Ovary (tissue), 9 donors: ENCODE results near the gene LAD1. TPM values are rescaled to one million over a fixed set of nuclear protein-coding genes. Genes with fewer than 3 reads are reported as not detected.

Source experiments
- DNase-seq, 5 donors: peaks; one replicate each; pipeline ENCODE4 v3.0.0-alpha.2; 2019 to 2020
- H3K27ac ChIP-seq, 2 donors: fragments of 200-600 bp; one replicate each; pipeline versions ENCODE4 v1.5.1 to v1.8.0; 2019 to 2022
- H3K27me3 ChIP-seq: fragments of 200-600 bp; one replicate; pipeline ENCODE4 v1.8.0; 2022
- H3K36me3 ChIP-seq: fragments of 200-600 bp; sonication (generic); one replicate; pipeline ENCODE4 v1.5.1; 2019
- H3K4me1 ChIP-seq: one replicate; pipeline ENCODE4 v1.8.1; 2013; ENCODE audit warnings: mild to moderate bottlenecking, moderate library complexity; ENCODE audit not compliant: insufficient read depth
- H3K4me3 ChIP-seq: fragments of 200-600 bp; sonication (generic); one replicate; pipeline ENCODE4 v1.5.1; 2017
- H3K9me3 ChIP-seq, 2 donors: fragments of 200-600 bp in 1 of 2; sonication (generic) in 1 of 2; one replicate each; pipeline versions ENCODE4 v1.5.1 to v1.8.1; 2013 to 2019; ENCODE audit warnings: mild to moderate bottlenecking in 1 of 2, moderate library complexity in 1 of 2
- EP300 ChIP-seq: sonication (generic); formaldehyde crosslinking; IDR thresholded peaks from one replicate; pipeline ENCODE4 v1.6.1; 2017; ENCODE audit warnings: antibody characterized with exemption
- POLR2A ChIP-seq: fragments of 450-650 bp; IDR thresholded peaks from one replicate; pipeline ENCODE4 v1.6.1; 2017; ENCODE audit warnings: antibody characterized with exemption, mild to moderate bottlenecking, moderate library complexity
- WGBS, 3 donors: extraction: QIAGEN DNeasy Blood & Tissue Kit in 1 of 3; methylation state at CpG; one replicate each; pipeline versions ENCODE4 v1.1.5 to v1.1.7; 2013 to 2017; 5-methylcytosine and 5-hydroxymethylcytosine counted together
- intact Hi-C, 4 donors: fragments of 100-400 bp; cut with DNase I; formaldehyde crosslinking; loops; one replicate each; pipeline versions ENCODE4 v1.11.0 to v1.15.1; 2022 to 2023
- polyA plus RNA-seq, 2 donors: library from polyadenylated mRNA; stranded (reverse); fragments of 200-250 nt in 1 of 2; fragments of 350-450 nt in 1 of 2; fragmentation: Illumina TruSeq in 1 of 2; extraction: RNeasy Lipid Tissue Mini Kit (QIAGEN cat#74804) in 1 of 2; gene quantifications; one replicate each; pipeline ENCODE4 v1.2.3, GENCODE V29; 2013 to 2014
- total RNA-seq, 7 donors: library from RNA; depleted of rRNA in 2 of 7; stranded (reverse); fragments of >200 nt in 2 of 7; fragmentation: NEBNext Ultra II Directional in 3 of 7; extraction: Animal tissue kit (Norgen Biotek cat#: 25700) in 3 of 7; gene quantifications; one replicate each; pipeline versions ENCODE4 v1.1.0 to v1.2.4, GENCODE V29; 2016 to 2023
- TF ChIP-seq, protein P1 (sequence below), 3 donors: fragments of 450-650 bp in 2 of 3; fragments of 200-600 bp in 1 of 3; IDR thresholded peaks; one replicate each; pipeline versions ENCODE4 v1.5.1 to v1.8.0; 2016 to 2022; ENCODE audit warnings: antibody characterized with exemption in 3 of 3, mild to moderate bottlenecking in 1 of 3
- donor health status: DM: no; HTN: no; CAD: no; lungs with moderate emphysema.
- donor health status: DM: no; HTN: no; CAD: no.
- donor health status: Bipolar disorder and iron deficiency.
- donor health status: DM: yes; HTN: yes; CAD: no.
- donor health status: DM: no; HTN: no; CAD: no.
- donor health status: DM: yes; HTN: yes; CAD: no.

Gene LAD1
- total and polyA plus RNA-seq, 9 donors: 0.13 to 9.8 (median 2.1) TPM; not detected in 2

- WGBS, 3 donors: 84% methylated on average over 10 of the region's 10 CpGs
- Histone ChIP-seq H3K4me1 (no peaks in the 10 kb centered on the region), H3K27ac (no peak overlapping the region), H3K4me3 (no peak overlapping the region), H3K9me3 (no peaks in the 10 kb centered on the region), H3K27me3 (no peaks in the 10 kb centered on the region), H3K36me3 (no peaks in the 10 kb centered on the region)
- intact Hi-C loops: no loop called here
- TF ChIP-seq POLR2A: no peak
- TF ChIP-seq, protein P1, sequence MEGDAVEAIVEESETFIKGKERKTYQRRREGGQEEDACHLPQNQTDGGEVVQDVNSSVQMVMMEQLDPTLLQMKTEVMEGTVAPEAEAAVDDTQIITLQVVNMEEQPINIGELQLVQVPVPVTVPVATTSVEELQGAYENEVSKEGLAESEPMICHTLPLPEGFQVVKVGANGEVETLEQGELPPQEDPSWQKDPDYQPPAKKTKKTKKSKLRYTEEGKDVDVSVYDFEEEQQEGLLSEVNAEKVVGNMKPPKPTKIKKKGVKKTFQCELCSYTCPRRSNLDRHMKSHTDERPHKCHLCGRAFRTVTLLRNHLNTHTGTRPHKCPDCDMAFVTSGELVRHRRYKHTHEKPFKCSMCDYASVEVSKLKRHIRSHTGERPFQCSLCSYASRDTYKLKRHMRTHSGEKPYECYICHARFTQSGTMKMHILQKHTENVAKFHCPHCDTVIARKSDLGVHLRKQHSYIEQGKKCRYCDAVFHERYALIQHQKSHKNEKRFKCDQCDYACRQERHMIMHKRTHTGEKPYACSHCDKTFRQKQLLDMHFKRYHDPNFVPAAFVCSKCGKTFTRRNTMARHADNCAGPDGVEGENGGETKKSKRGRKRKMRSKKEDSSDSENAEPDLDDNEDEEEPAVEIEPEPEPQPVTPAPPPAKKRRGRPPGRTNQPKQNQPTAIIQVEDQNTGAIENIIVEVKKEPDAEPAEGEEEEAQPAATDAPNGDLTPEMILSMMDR (IDR thresholded peaks at IDR 0.05): no peak
- no peak for DNase-seq
These were observed 63.8 kb downstream of the LAD1 start for GRCh38 chr1:201335174-201335870.

- no peaks in the 10 kb centered on the region for H3K27me3 ChIP-seq
- TF ChIP-seq POLR2A (no peak), EP300 (no peak)
- TF ChIP-seq, protein P1 (IDR thresholded peaks at IDR 0.05): no peak
- H3K36me3 ChIP-seq: no peaks in the 10 kb centered on the region
- 55 to 67% (median 56%) methylated on average over 11 of the region's 11 CpGs for WGBS, 3 donors
- H3K27ac ChIP-seq: no peak overlapping the region
- H3K4me1 ChIP-seq: no peaks in the 10 kb centered on the region
- no peak for DNase-seq
- intact Hi-C loops: no loop called here
- H3K4me3 ChIP-seq: no peak overlapping the region
- no peaks in the 10 kb centered on the region for H3K9me3 ChIP-seq
These were observed 64.6 kb downstream of the LAD1 start for GRCh38 chr1:201334325-201335173.

DNA sequence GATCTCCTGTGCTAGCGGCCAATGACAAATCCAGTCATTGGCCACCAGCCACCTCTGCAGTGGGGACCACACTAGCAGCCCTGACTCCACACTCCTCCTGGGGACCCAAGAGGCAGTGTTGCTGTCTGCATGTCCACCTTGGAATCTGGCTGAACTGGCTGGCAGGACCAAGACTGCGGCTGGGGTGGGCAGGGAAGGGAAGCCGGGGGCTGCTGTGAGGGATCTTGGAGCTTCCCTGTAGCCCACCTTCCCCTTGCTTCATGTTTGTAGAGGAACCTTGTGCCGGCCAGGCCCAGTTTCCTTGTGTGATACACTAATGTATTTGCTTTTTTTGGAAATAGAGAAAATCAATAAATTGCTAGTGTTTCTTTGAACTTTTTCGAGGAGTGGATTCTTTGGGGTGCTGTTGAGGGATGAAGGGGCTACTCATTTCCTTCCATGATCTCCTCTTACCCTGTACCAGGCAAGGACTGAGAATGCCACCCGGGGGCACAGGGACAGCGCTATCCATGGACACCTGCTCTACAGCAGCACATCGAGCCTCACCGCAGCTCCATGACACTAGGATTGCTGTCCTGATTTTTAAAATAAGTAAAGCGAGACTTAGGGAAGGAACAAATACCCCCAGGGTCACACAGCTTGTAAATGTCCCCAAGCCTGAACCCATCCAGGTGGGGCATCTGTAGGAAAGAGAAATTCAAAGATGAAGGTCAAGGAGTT lies 66.3 kb downstream of the LAD1 start:
- Histone ChIP-seq H3K9me3 (no peaks in the 10 kb centered on the region), H3K36me3 (no peaks in the 10 kb centered on the region), H3K27me3 (no peaks in the 10 kb centered on the region), H3K27ac (no peak overlapping the region), H3K4me3 (no peak overlapping the region), H3K4me1 (no peaks in the 10 kb centered on the region)
- intact Hi-C loops: no loop called here
- TF ChIP-seq POLR2A (no peak), EP300 (no peak)
- TF ChIP-seq, protein P1 (IDR thresholded peaks at IDR 0.05): no peak
- 93 to 95% (median 94%) methylated on average over 10 of the region's 10 CpGs for WGBS, 3 donors
- DNase-seq: no peak

DNA sequence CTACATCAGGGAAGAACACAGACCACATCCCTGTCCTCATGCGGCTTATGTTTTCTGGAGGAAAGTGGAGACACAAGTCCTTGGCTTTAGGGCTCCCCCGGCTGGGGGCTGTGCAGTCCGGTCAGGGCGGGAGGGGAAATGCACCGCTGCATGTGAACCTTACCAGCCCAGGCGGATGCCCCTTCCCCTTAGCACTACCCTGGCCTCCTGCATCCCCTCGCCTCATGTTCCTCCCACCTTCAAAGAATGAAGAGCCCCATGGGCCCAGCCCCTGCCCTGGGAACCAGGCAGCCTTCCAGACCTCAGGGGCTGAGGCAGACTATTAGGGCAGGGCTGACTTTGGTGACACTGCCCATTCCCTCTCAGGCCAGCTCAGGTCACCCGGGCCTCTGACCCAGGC lies 67.1 kb downstream of the LAD1 start:
- intact Hi-C loops: no loop called here
- H3K4me3 ChIP-seq: no peak overlapping the region
- H3K27me3 ChIP-seq: no peaks in the 10 kb centered on the region
- TF ChIP-seq POLR2A (no peak), EP300 (no peak)
- TF ChIP-seq, protein P1 (IDR thresholded peaks at IDR 0.05): no peak
- no peaks in the 10 kb centered on the region for H3K36me3 ChIP-seq
- H3K27ac ChIP-seq: no peak overlapping the region
- DNase-seq: no peak
- WGBS, 3 donors: 92 to 93% (median 92%) methylated on average over 8 of the region's 8 CpGs
- H3K9me3 ChIP-seq: no peaks in the 10 kb centered on the region
- H3K4me1 ChIP-seq: no peaks in the 10 kb centered on the region
